Measurements from ENCODE around the gene MIF.

DNA sequence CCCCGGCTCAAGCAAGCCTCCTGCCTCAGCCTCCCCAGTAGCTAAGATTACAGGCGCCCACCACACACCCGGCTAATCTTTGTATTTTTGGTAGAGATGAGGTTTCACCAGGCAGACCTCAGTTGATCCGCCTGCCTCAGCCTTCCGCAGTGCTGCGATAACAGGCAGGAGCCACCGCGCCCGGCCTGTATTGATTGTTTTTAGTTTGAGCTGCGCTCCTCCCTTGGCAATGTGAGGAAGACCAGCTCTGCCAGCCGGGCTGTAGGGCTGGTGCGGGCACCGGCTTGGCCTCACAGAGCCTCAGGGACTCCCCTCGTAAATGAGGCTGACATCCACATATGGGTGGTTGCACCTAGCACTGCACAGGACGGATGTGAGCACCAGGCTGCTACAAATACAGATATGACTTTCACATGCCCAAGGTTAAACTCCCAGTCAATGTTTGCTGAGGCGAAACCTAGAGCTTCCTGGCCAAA is 44.0 kb upstream of the MIF start:
- TF ChIP-seq, protein P1, sequence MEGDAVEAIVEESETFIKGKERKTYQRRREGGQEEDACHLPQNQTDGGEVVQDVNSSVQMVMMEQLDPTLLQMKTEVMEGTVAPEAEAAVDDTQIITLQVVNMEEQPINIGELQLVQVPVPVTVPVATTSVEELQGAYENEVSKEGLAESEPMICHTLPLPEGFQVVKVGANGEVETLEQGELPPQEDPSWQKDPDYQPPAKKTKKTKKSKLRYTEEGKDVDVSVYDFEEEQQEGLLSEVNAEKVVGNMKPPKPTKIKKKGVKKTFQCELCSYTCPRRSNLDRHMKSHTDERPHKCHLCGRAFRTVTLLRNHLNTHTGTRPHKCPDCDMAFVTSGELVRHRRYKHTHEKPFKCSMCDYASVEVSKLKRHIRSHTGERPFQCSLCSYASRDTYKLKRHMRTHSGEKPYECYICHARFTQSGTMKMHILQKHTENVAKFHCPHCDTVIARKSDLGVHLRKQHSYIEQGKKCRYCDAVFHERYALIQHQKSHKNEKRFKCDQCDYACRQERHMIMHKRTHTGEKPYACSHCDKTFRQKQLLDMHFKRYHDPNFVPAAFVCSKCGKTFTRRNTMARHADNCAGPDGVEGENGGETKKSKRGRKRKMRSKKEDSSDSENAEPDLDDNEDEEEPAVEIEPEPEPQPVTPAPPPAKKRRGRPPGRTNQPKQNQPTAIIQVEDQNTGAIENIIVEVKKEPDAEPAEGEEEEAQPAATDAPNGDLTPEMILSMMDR (conservative IDR thresholded peaks at IDR 0.05; ENCODE audit: low read length) = no peak
- TF ChIP-seq EZH2phosphoT487 (IDR thresholded peaks at IDR 0.05; ENCODE audit: borderline replicate concordance, low read depth, low read length) = no peak

Data from OCI-LY7 (cell line).